GM21515 (cell line): Measurements from ENCODE around the gene GAL.

ENCODE experiments used
- ATAC-seq: cut with Tn5 transposase; IDR thresholded peaks from one replicate; pipeline ENCODE4 v1.9.1; 2021; ENCODE audit not compliant: unreplicated experiment

The GAL gene

DNA sequence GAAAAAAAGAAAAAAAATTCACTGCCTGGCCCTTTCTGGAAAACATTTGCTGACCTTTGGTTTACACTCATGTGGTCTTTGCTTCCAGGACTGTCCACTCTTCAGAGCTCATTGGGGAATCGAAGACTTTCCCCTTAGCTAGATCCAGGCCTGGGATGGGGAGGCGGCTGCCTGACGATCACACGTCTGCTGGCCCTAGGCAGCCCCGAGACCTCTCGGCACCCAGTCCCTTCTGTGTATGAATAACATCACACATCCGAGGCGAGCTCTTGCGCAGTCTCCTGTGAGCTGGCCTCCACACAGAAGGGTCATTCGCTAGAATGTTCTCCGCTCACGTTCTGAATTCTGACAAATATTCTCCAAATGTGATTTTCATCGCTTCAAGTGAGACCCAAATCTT lies 25.7 kb upstream of the GAL start:
- no peak for ATAC-seq

DNA sequence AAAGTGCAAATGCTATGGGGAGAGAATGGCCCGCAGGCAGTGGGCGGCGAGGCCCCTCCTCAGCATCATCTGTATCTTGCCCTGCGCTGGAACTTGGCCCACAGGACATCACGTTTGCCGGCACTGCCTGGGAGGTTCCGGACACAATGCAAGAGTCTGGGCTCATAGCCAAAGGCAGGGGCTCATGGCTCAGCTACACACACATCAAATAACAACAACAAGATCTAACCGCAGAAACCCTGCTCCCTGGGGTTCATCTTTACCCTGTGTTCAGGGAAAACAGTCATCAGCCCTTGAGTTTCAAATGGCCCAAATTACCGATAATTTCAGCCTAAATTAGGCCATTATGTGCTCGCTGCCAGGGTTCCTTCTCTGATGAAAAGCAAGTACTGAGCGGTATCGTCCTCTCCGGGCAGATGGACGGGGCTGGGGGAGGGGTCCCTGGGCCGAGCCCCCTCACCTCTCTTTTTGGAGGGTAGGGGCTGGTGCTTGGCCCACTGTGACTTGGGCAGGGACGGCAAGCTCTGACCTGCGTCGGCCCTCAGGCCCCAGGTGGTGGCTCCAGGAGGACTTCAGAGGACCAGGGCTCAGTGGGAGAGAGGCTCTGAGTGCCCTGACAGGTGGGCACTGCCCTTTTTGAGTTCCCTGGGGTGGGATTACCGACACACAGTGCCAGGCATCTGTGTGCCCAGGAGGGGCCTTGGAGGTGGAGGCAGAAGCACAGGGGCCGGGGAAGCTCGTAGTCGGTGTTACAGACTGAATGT lies 25.0 kb upstream of the GAL start:
- no peak for ATAC-seq

DNA sequence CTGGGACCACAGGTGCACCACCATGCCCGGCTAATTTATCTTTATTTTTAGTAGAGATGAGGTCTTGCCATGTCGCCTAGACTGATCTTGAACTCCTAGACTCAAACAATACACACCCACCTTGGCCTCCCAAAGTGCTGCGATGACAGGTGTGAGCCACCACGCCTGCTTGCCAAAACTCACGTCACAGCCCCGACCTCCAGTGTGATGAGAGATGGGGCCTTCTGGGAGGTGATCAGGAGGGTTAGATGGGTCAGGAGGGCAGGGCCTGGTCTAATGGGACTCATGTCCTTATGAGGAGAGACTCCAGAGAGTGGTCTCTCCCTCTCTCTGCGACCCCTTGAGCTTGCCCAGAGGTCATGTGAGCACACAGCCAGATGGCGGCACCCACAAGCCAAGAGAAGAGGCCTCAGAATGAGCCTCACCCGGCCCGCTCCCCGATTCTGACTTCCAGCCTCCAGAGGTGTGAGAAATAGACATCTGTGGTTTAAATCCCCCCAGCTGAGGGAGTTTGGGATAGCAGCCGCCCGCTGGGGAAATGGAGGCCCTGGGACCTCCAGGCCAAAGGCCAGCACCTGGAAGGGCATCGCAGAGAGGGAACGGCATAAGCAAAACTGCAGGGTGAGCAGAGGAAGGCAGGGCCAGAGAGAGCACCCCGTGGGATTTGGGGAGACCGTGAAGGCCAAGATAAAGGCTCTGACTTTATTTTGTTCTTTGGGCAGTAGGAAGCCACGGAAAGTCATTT lies 24.1 kb upstream of the GAL start:
- no peak for ATAC-seq

- ATAC-seq: no peak
Observed at GRCh38 chr11:68661014-68661413, 23.3 kb upstream of the GAL start.

DNA sequence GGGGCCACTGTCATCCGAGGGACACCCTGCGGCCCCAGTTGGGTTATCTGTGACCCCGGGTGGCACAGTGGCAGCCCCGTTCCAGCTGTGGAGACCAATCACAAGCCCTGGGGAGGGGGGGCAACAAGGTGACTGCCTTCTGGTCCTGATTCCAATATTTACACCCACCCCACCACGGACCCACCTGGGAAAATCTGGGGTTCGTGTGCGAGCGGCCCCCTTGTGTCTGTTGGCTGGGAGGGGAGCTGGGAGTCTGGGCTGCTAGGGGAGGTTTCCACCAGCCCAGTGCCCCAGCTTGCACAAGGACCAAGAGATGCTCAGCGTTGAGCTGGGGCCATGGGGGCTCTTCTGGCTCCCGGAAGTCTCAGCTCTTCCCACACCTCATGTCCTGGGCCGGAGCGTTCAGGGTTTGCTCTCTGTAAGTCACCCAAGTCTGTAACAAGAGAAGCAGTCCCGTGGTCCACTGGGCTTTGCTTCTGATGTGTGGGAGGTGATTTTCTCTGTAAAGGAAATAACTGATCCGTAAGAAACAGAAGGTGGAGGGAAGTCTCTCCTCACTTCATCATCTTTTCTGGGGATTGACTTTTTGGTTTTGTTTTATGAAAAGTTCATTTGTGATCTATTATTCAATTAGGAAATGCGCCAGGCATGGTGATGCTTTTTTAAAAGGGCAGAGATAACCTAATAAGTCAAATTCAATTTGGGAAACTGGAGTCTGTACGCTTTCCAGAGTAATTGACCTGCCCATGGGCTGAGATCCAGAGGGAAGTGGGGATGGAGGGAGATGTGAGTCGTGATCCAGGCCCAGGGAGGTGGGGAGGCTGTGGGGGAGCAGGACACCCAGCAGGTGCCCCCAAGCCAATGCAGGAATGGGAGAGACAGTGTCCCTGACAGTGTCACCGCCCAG lies 22.4 kb upstream of the GAL start:
- no peak for ATAC-seq

- ATAC-seq: no peak
Observed at GRCh38 chr11:68663482-68664010, 20.8 kb upstream of the GAL start.

DNA sequence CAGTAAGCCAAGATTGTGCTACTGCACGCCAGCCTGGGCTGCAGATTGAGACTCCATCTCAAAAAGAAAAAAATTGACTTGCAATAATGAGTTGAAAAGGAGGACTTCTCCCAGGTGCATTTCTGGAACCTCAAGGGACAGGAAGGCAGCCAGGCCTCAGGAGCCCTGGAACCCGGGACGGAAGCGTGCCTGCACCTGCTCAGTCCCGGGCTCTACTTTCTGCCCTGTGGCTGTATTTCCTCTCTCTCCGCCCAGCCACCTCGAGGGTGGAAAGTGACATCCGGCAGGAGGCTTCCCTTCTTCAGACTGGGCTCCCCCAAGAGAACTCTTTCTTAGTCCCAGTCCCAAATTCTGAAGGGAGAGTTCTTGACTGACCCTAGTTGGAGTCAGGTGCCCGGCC lies 20.2 kb upstream of the GAL start:
- ATAC-seq: no peak

- no peak for ATAC-seq
Observed at GRCh38 chr11:68664906-68665305, 19.4 kb upstream of the GAL start.

DNA sequence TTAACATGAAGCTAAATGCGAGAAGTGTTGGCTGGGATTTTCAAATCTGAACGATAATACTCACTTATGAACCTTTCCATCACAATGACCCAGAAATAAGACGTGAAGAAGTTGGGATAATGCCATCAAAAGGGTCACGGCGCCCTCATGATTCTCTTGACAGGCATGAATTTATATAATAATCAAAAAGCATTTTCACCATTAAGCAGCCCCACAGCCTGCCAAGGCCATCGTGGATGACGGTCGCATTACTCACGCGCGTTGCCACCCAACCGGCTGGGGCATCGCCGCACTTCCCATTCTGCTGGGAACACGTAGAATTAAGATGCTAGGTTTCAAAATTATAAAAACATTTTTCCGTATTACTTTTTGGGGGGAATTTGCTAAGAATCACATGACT lies 18.9 kb upstream of the GAL start:
- ATAC-seq: no peak

- no peak for ATAC-seq
Observed at GRCh38 chr11:68666849-68667248, 17.5 kb upstream of the GAL start.

DNA sequence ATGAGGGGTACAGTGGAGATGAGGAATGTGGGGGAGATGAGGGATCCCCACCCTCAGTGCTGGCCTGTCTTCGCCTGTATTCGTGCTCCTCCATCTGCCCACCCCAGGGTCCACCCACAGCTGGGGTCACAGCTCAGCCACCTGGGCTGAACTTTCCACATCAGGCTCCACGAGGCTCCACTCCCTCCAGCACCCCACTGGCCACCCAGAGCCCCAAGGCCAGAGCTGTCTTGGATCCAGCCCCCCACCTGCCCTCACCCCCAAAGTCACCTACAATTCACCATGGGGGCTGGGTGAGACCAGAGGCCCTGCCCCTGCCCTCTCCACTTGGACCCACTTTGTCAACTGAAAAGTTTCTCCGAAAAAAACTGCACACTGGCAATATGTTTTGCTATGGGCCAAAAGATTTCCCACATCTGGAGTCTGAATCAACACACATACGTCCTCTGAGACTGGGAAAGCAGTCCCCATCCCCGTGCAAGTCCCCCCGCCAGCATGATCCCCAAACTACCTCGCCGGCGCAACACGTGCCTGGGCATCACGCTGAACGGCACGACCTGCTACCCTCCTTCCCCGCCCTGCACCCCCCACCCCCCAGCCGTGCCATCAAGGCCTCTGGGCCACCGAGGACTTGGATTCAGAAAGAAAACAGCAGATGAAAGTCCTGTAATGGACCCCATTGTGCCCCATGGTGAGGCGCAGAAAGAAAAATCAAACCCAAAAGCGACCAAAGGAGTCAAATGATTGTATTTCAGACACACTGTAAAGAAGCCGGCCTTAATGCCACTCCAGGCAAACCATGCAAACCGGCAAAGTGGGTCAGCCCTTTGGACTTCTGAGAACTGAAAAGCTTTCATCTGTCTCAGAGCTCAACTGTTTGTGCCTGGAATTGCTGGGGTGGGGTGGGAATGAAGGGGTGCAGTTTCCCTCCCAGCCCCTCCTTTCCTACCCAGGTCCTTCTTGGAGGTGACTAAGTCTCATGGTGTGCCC lies 16.5 kb upstream of the GAL start:
- ATAC-seq: no peak

- ATAC-seq: no peak
Observed at GRCh38 chr11:68669301-68670090, 14.8 kb upstream of the GAL start.

GRCh38 chr11:68670208-68670992 lies 13.9 kb upstream of the GAL start:
- ATAC-seq: no peak

GRCh38 chr11:68673306-68673945 lies 10.9 kb upstream of the GAL start:
- no peak for ATAC-seq

DNA sequence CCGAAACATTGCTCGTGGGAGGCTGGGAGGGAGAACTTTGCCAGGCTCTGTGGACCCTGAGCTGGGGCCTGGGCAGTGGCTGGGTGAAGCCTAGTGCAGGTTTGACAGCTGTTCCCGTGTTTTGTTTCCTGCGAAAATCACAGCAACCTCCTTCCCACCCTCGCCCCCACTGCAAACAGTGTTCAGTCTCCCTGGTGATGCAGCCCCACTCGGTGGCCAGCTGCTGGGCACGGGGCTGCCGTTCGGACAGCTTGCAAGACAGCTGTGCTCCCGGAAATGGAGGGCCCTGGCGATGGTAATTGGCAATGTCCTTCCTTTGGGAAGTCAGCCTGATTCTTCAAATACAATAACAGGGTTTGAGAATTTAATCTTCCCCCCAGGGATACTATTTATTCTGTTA lies 10.4 kb upstream of the GAL start:
- no peak for ATAC-seq

- no peak for ATAC-seq
Observed at GRCh38 chr11:68674461-68674860, 9.9 kb upstream of the GAL start.

- ATAC-seq: no peak
Observed at GRCh38 chr11:68677432-68677831, 6.9 kb upstream of the GAL start.

- ATAC-seq: no peak
Observed at GRCh38 chr11:68678031-68678441, 6.3 kb upstream of the GAL start.
